Measurements from ENCODE around the gene IMPDH1. TPM values are rescaled to one million over a fixed set of nuclear protein-coding genes. Genes with fewer than 3 reads are reported as not detected.
A peak's percentile ranks its signal among the peaks of the same experiment; 100 is the strongest.

IMPDH1 gene
- total RNA-seq, 1 experiment from 2014 or later, result 71.3 TPM

DNA sequence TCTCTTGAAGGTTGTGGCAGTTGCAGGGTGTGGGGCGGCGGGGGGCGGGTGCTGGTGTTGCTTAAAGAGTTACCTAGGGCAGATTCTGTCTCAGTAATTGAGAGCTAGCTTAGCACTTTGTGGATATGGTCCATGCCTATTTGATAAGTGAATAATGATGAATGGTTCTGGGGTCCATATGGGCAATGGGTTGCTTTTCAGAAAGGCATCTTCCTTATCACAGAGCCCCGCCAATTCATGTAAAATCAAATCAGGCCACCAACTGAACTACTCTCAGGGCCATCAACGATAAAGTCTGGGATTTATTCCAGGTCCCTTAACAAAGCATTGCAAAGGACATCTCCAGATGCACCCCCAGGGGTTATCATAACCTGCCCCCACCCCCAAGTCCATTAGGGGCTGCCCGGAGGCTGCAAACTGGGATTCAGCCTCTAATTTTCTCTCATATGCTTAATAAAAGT is 46.5 kb downstream of the IMPDH1 start:
- no peak for DNase-seq (ENCODE audit: low read depth)

DNA sequence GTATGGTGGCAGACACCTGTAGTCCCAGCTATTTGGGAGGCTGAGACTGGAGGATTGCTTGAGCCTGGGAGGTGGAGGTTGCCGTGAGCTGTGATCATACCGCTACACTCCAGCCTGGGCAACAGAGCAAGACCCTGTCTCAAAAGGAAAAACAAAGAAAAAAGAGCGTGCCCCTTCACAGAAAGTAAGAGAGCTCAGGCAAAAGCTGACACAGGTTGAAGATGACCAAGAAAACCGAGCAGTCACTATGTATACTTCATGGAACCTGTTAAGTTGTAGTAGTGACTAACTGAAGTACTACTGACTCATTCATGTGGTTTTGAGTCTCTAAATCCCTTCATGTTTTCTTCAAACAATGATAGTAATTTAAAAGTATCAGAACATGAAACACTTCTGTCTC is 47.1 kb downstream of the IMPDH1 start:
- peak; percentile 41 for DNase-seq (ENCODE audit: low read depth)

DNA sequence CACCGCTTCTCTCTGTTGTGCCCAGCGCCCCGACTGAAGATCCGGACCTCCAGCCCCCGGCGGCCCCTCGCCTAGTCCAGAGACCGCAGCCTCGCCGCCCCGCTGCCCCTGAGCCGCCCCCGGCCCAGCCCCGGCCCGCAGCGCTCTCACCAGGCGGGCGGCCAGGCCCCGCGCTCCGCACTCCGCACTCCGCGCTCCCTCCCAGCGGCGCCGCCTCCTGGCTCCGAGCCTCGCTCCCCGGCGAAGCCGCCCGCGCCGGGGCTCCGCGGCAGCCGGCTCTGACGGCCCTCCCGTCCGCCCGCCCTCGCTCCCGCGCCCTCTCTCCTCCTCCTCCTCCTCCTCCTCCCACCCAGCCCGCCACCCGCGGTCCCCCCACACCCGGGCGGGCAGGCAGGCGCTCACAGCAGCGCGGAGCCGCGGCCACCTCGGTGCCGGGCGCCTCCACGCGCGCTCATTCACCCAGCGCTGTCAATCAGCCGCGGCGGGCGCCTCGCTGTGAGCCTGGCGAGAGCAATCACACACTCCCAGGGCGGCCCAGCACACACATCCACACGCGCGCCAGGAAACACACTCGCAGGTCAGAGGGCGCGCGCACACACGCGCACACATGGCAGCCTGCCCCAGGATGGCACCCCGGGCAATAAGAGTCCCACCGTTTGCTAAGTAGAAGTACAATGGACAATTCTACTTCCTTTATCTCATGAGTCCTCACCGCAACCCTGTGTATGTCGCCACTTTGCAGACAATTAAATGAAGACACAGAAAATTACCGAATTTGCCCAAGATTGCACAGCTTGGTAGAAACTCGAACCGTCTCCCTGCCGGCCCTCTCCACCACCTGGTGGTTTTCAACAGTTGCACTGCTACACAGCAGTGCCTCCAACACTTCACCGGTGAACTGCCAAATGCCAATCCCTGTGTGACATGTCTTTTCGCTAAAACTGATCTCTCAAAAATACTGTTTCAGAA is 48.1 kb downstream of the IMPDH1 start, which contains the start of gene PRRT4:
Gene PRRT4, minus strand, starts transcription at position 280 of the 969 bp plus-strand sequence.
- DNase-seq (ENCODE audit: low read depth), result no peak

DNA sequence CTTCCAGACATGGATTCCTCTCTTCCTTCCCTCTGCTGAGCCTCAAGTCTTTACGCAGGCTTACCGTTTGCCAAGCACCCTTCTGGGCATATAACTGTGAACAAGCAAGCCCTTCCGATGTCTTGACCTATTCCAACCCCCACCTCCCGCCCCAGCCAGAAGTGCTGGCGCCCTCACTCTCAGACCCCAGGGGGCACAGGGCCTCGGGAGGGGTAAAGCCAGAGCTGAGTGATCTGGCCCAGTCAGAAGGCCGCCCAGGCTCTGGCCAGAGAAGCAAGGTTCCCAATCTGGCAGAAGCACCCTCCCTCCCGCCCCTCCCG is 49.5 kb downstream of the IMPDH1 start:
- no peak for DNase-seq (ENCODE audit: low read depth)

DNA sequence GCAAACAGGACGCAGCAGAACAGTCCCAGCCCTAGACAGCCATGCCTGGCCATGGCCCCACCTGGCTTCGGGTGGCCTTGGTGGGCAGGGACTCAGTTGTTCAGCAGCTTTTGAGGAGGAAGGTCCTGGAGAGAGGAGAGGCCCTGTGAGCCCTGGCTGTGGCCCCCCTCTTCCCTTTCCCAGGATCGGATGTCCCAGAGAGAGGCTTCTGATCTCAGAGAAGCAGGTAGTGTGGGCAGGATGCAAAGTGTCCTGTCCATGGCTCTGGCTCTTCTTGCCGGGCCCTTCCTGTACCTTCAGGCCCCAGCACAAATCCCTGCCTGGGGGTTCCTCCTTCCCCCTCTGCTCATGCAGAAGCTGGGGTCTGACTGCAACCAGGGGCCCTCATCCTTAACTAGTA is 49.8 kb downstream of the IMPDH1 start:
- DNase-seq (ENCODE audit: low read depth), result no peak

DNA sequence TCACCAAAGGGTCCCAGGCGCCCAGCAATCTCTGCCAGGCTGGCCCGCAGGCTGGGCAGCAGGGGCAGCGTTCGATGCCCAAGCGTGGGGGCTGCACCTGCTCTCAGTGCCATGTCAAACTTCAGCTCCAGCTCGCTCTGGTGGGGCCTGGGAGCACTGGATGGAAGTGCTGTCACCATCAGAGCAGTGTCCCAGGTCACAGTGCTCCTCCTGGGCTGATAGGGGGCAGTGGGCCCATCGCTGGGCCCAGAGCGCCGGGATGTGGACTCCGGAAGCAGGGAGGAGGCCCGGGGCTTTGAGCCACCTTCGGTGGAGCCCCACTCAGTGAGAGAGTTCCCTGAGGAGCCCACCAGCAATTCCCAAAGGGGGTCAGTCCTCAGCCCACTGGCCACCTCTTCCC is 50.4 kb downstream of the IMPDH1 start:
- no peak for DNase-seq (ENCODE audit: low read depth)

DNA sequence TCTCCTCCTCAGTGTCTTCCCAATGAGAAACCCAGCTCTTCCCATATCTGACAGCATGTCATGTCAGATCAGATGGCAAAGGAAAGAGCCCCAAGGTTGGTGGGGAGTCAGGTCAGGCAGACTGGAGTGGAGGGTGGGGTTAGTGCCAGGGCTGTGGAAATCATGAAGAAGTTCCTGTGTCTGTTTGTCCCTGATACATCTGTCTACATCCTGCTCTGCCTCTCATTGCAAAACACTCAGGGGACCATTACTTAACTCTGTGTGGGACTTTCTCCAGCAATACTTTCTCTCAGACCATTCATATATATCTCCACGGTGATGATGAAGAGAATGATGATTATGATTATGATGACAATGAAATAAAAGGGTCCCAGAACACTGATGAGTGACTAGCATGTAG is 51.5 kb downstream of the IMPDH1 start:
- no peak for DNase-seq (ENCODE audit: low read depth)

DNA sequence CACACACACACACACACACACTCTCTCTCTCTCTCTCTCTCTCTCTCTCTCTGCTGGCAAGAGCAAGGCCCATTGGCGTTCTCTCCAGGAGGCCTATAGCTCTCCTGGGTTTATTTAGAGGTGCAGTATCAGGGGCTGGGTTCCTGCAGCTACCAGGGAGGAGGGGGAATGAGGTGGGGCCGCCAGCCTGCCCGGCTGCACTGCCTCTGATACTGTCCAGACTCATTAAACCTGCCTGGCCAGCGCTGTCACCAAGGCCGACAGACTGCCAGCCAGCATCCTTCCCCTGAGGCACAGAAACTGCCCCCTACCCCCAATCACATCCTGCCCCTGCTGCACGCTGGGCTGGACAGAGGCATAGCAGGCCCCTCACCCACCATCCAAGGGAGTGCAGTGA is 52.6 kb downstream of the IMPDH1 start:
- no peak for DNase-seq (ENCODE audit: low read depth)

DNA sequence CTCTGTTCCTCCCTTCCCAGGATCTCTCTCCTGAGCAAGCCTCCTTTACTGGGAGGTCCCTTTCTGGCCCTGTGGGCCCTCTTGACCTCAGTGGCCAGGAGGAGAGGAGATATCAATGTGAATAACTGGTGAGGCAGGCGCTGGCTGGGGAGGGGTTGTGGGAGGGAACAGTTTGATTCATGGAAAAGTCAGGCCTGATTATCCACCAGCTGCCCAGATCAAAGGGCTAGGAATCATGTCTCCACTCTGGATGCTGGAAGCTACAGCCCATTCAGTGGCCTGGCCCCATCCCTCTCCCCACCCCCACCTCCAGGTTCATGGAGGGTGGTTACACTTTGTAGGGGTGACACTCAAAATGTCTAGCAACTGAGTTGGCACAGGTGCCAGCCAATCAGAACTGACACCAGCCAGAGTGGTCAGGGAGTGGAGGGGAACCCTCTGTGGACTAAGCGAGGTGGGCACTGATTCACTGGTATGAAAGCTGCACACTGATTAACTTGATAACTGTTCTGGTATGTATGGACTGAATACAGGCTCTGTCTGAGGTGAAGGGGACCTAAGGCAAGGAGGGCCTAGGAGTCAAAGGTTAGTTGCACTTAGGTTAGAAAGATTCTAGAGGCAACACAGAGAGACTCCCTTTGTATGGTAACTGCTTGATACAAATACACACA is 53.1 kb downstream of the IMPDH1 start:
- DNase-seq (ENCODE audit: low read depth), result no peak

DNA sequence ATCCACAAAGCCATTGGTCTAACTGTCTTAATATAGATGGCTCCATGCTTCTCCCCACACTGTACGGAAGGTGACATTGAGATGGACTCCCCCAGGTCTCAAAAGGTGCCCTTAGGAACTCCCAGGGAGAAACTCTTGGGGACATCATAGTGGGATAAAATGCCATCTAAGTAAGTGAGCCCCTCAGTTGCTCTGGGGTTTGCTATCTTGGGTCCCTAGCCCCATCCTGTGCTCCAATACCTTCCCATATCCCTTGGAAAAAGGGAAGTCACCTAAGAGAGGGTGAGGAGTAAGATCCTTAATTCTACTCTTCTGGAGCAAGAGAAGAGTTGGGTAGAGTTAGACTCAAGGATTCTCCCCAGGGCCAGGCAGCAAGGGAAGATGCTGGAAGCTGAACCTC is 56.2 kb downstream of the IMPDH1 start:
- DNase-seq (ENCODE audit: low read depth), result no peak

DNA sequence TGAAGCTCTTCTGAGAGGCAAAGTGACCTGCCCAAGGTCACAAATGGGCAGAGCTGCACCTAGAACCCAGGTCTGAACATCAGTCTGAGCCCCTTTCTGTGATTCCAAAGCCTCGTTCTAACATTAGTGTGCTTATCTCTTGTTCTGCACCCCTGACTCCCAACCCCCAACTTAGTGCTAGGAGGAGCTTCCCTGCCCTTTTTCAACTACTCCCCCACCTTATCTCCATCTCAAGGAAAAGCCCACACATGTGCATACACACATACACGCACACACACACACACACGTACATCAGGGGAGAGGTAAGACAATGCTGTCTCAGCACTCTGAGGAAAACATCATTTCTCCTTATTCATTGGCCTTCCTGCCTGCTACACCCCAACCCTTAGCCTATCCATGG is 56.6 kb downstream of the IMPDH1 start:
- no peak for DNase-seq (ENCODE audit: low read depth)

DNA sequence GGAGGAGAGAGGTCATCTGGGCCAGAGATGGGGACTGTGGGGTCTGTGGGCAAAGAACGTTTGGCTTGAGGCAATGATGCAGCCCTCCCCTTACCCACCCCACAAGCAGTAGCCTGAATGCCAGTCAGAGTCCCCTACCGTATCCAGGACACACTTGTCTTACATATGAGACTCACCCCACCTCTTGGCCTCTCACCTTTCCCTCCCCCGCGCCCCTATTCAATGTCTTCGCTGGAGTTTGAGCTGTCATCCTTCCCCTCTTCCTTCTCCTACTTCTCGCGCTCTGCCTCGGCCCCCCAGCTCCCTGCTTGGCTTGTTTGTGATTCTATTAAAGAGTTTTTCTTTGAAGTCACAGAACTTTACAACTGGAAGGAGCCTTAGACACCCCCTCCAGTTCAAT is 57.1 kb downstream of the IMPDH1 start:
- no peak for DNase-seq (ENCODE audit: low read depth)

DNA sequence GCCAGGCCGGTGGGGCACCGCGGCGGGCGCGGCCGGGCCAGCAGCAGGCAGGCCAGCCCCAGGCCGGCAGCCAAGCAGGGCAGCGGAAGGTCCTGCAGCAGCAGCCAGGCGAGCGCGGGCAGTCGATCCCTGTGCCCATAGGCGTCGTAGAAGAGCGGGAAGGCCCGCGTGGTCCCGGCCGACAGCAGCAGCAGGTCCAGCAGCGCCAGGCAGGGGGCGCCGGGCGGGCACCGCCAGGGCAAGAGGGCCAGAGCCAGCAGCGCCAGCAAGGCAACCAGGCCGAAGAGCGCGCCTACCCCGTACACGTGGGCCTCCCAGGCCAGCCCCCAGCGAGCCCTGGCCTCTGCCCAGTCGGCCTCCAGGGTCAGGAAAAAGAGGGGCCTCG is 57.6 kb downstream of the IMPDH1 start:
- DNase-seq (ENCODE audit: low read depth), result no peak

DNA sequence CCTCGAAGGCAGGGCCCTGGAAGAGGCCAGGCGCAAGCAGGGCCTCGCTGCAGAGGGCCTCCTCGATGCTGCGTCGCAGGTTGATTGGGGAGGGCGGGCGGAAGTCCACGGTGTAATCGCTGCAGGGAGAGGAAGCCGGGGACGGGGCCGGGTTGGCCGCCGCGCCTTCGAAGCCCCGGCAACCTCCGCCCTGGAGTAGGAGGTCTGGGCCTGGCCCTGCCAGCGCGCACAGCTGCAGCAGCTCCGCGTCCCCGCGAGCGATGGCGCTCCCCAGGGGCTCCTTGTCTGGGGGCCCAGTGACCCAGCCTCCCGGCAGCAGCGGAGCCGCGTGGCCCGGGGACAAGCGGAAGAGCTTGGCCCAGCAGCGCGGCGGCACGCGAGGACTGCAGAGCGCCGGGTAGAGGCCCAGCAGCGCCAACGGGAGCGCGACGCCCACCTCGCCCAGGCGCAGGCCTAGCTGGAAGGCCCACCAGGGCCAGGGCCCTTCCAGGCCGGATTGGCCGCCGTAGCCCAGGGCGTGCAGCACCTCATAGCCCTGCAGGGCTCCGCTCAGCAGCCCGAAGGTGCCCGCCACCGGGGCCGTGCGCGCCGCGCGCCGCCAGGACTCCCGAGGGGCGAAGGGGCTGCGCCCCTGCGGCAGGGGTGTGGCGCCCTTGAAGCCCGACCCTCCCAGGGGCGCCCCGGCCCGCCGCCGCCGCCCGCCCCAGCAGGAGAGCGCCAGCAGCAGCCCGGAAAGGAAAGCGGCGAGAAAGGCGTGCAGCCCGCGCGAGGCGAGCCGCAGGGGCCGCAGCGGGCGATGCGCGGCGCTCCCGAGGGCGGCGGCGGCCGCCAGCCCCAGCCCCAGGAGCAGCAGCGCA is 58.3 kb downstream of the IMPDH1 start:
- no peak for DNase-seq (ENCODE audit: low read depth)

DNA sequence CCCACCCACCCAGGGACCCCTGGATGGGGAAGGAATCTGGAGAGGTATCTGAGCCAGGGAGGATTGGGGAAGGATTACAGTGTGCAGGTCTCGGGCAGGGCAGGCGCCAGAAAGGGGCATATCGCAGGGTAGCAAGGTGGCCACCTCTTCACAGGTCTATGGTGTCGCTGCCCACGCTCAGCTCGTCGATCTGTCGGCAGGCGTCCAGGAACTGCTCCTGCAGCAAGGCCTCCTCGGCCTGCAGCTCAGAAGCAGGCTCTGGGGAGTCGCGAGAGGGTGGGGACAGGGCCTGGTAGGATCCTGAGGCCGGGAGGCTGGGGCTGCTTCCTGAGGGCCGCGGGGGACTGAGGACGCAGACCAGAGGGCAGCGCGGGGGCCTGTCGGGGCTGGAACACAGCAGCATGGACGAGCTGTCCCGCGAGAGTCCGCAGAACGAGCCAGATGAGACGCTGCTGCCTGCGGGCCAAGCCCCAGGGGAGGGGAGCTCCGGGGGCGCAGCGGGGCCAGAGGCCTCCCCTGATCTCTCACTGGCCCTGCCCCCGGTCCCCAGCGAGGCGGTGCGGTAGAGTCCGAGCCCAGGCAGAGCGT is 59.0 kb downstream of the IMPDH1 start:
- no peak for DNase-seq (ENCODE audit: low read depth)

DNA sequence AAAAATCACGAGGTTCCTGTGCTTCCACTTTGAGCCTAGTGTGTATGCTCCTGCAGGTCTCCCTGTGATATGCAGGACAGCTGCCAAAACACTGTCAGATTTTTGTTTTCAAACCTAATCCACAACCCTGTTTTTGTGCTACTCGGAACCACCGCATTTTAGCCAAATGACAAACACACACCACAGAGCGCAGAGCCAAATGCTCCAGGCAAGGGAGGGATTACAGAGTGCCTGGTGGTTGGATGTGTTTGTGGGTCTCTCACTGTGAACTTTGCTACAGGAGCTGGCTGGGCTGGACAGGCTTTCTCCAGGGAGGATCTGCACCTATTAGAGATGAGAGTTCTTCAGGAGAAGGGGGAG is 60.3 kb downstream of the IMPDH1 start:
- DNase-seq (ENCODE audit: low read depth), result no peak

DNA sequence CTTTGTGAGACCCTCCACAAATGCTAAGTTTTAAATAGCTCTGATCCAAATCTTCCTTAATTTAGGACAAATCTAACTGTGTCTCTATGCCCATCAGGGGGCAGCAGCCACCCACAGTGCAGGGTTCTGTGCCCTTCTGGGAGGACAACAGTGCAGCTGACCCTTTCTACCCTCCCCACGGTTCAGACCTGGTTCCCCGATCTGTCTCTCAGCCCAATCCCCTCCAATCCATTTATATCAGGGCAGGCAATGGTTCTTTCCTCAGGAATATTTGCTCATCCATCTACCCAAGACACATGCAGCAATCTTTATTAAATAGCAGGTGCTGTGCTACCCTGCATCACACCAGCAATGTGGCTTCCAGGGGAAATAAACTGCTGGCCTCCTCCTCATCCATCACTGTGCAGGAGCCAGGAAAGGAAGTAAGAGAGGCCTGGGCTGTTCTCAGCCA is 62.1 kb downstream of the IMPDH1 start:
- peak; percentile 22 for DNase-seq (ENCODE audit: low read depth)

DNA sequence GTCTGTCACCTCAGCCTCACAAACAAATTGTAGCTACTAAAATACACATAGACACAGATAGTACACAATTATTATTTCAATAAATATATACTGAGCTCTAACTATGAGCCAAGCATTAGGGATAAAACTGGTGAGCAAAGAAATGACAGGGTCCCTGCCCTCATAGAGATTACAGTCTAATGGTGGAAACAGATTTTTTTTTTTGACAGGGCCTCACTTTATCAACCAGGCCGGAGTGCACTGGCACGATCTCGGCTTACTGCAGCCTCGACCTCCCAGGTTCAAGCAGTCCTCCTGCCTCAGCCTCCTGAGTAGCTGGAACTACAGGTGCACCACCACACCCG is 65.4 kb downstream of the IMPDH1 start:
- no peak for DNase-seq (ENCODE audit: low read depth)

DNA sequence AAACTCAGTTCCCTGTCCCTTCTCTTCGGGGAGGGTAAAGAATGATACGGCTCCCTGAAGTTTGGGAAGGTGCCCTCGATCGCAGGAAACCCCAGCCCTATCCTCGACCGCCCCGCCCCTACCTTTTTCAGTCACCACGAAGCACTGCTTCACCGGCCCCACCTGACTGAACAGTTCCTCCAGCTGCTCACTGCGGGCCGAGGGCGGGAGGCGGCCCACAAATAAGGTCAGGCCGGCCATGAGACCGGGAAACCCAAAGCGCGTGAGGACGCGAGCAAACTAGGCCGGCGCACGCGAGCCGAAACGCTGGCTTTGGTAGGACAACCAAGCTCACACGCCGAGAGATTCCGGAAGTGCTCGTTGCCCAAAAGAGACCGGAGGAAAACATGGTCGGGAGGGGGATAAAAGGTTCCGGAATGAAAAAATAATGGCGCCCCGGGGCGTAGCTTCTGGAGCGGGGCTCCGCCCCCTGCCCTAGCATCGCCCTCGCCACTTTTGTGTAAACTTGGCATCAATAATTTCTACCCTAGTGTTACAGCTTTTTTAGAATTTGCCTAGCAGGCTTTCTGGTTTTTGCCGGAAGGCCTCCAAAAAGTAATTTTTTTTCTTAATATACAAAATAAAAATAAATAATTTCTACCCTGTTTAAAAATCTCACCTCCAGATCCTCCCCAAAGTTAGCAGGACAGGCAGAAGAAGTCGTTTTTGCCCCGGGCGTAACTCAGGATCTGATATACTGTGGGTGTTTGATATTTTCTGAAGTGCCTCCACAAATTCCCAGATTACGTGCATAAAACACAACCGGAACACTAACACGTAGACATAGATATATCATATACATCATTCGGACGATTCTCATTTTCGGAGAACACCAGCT is 66.0 kb downstream of the IMPDH1 start, which contains the start of gene RBM28:
Gene RBM28, minus strand, starts transcription at position 355 of the 877 bp plus-strand sequence. Its CDS starts 115 bp downstream, at position 240.
- DNase-seq (ENCODE audit: low read depth), result peak; percentile 89

Data from HT1080 (cell line).